ENCODE measurements around the gene TBC1D1.

The TBC1D1 gene

DNA sequence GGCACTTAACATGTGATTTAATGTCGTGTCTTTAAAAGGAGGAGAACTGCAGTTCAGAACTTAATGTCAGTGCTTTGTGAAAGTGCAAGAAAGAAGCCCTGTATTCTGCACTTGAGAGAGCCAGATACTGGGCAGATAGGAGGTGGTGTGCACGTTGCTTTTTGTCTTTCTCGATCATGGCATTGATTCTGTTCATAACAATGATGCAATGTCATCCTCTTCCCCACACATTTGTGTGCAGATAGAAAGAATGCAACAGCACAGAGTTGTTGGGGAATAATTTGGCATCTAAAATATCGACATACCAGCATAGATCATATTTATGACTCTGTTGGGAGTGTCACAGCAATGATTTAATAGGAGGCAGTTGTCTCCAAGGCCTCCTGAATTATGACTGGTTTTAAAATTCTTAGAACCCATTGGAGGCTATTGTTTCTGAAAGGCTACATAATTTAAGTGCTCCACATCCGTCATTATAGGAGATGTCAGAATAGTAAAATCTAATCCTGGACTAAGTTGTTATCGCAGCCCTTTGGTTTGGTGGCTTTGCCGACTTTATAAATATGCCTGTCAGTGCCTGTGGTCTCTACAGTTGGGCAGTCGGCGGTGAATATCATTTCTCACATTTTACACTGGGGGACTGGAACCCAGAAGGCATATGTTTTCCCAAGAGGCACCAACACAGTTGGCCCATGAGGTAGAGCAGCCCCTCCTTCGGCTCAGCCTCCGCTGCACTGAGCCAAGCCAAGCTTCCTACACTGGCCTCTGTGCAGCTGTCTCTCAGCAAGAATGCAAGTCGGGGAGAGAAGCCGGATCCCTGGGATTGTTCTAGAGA is 194.2 kb downstream of the TBC1D1 start:
- DNase-seq = no peak

DNA sequence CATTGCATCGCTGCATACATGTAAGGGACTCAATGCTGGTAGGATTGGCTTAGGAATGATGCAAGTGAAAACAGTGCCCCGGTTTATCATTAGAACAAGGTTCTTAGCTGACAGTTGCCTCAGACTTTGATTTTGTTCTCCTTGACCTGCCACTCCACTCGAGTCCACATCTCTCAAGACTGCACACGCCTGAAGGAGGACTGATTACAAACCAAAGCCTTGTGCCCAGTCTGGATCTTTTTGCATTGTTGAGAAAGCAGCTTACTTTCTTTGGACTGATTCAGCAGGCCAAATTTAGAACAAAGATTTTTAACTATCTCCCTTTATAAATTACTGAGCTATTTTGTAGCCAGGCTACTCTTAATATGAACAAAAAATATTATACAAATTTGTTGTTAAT is 194.9 kb downstream of the TBC1D1 start:
- no peak for DNase-seq

- no peak for DNase-seq
These were observed 195.4 kb downstream of the TBC1D1 start for GRCh38 chr4:38086151-38086848.

DNA sequence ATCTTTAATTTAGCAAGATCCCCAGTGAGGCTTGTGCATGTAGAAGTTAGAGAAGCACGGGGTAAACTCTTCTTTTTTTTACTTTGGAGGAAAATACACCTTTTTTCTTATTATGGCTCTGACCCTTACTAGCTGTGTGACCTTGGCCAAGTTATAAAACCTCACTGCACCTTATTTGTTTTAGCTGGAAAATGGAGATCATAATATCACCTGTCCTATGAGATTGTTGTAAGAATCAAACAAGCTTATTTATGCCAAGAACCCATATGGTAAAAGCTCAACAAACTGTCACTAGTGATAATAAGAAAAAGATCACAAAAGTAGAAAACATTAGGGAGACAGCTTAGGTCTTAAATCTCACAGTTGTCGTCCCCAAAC is 196.0 kb downstream of the TBC1D1 start:
- DNase-seq = no peak

GRCh38 chr4:38088321-38088720 is 197.4 kb downstream of the TBC1D1 start:
- DNase-seq = no peak

- no peak for DNase-seq
These were observed 199.1 kb downstream of the TBC1D1 start for GRCh38 chr4:38089961-38090360.

- no peak for DNase-seq
These were observed 199.8 kb downstream of the TBC1D1 start for GRCh38 chr4:38090455-38091246.

GRCh38 chr4:38091636-38092035 is 200.8 kb downstream of the TBC1D1 start:
- no peak for DNase-seq

DNA sequence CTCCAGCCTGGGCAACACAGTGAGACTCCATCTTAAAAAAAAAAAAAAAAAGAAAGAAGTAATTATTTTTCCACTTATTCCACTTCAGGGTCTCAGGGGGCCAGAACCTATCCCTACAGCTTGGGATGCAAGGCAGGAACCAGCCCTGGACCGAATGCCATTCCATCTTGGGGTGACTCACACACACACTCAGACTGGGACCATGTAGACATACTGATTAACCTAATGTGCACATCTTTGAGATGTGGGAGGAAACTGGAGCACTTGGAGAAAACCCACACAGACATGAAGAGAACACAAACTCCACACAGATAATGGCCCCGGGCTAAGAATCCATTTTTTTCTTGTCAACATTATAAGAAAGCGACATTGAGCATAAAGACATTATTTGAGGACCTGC is 201.8 kb downstream of the TBC1D1 start:
- no peak for DNase-seq

- DNase-seq = no peak
These were observed 203.5 kb downstream of the TBC1D1 start for GRCh38 chr4:38094419-38094818.

DNA sequence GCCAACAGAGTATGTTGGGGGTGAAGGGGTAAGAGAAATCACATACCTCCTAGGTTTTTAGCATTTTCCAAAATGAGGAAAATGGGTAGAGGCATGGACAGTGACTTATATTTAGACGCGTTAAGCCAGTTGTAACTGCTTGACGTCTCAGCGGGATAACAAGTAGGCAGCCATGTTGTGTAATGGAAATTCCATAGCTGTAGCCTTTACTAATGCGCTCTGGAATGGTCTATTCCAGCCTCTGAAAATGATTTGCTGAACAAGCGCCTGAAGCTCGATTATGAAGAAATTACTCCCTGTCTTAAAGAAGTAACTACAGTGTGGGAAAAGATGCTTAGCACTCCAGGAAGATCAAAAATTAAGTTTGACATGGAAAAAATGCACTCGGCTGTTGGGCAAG is 204.8 kb downstream of the TBC1D1 start:
- DNase-seq = no peak

DNA sequence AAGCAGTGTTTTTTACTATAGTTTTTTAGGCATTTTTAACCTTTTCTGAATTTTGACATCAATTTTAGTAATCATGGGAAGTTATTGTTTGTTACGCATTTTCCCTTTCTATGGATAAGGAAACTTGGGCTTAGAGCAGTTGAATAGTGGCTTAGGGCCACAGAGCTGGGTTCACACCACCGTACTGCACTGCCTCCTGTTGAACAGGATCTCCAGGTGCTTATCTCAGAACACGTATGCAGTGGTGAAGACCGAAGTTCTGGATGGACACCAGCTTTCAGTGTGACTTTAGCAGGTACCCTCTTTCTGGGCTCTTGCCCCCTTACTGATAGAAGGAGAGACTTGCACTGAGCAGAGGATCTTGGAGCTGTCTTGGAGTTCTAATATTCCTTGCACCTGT is 206.9 kb downstream of the TBC1D1 start:
- no peak for DNase-seq

GRCh38 chr4:38099020-38099600 is 208.2 kb downstream of the TBC1D1 start:
- DNase-seq = no peak

DNA sequence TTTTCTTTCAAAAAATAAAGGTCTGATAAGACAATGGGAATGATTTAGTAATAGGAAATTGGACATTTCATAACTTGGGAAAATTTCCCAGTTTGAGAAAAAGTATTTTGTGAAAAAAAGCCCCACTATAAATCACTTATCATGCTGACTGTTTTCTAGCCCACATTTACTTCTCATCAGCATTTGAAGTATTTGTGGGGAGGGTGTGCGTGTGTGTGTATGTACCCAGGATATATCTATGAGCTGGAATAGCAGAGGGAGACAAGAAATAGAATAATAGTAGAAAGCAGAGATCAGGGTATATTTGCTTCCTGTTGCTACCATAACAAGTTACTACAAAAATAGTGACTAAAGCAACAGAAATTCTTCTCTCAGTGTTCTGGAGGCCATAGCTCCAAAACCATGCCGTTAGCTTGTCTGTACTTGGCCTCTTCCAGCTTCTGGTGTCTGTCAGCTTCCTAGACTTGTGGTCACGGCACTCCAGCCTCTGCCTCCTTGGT is 209.1 kb downstream of the TBC1D1 start:
- DNase-seq = no peak

DNA sequence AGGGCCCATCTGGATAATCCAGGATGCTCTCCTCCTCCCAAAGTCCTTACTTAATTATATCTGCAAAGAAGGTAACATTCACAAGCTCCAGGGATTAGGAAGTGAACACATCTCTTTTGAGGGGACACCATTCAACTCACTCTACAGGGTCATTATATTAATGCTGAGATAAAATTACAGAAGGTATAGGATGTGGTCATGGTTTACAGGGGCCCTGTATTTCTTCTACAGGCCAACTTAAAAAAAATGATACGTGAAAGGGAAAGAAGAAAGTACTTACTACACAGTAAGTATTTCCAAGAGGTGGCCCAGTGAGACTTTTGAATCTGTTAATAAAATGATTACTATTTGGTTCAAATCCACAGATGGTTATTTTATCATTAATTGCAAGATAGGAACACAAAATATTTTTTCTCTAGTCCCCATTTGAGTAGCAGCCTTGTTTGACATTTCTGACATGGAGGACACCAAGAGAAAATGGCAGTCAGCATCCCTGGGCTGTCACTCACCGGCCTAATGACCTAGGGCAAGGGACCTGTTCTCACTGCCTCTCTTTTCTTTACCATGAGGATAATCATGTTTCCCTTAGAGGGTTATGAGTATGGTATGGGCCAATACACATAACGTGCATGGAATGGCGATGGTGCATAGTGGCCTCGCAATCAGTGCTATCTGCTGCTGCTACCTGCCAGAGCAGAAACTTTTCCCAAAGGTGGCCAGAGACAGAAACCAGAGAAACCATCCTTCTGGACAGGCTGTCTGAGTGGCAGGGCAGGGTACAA is 209.8 kb downstream of the TBC1D1 start:
- no peak for DNase-seq

- no peak for DNase-seq
These were observed 210.7 kb downstream of the TBC1D1 start for GRCh38 chr4:38101563-38101962.

- DNase-seq = no peak
These were observed 212.2 kb downstream of the TBC1D1 start for GRCh38 chr4:38102957-38103588.

DNA sequence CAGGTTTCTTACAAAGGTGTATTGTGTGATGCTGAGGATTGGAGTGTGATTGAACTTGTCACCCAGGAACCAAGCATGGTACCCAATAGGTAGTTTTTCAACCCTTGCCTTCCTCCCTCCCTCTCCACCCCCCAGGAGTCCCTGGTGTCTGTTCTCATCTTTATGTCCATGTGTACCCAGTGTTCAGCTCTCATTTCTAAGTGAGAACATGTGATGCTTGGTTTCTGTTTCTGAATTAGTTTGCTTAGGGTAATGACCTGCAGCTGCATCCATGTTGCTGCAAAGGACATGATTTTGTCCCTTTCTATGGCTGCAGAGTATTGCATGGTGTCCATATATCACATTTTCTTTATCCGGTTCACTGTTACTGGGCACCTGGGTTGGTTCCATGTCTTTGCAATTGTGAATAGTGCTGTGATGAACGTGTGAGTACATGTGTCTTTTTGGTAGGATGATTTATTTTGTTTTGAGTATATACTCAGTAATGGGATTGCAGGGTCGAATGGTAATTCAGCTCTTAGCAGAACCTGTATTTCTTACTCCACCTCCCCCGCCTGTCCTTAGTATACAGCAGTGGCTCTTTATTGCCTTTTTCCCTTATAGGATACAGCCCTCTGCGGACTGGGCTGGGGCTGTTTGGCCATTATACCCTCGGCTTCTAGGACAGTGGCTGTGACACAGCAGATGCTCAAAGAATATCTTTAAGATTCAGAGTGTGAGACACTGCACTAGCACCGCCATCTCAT is 214.8 kb downstream of the TBC1D1 start:
- no peak for DNase-seq

DNA sequence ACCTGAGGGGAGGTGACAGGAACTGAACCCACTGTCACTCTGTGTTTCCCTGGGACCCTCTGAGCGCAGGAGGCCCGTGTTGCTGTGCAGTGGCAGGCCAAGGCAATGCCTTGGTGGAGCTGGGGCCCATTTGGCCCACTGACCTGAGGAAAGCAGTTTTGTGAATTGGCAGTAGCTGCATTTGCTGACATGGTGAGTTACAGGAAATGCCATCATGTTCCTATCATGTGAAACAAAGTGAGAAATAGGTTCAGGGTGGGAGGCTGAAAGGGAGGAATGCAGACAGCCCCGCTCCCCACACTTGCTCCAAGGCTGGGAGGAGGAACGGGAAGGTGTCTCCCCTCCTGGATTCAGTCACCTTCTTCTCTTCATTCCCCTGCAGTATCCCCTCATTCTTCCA is 215.4 kb downstream of the TBC1D1 start:
- DNase-seq = no peak

DNA sequence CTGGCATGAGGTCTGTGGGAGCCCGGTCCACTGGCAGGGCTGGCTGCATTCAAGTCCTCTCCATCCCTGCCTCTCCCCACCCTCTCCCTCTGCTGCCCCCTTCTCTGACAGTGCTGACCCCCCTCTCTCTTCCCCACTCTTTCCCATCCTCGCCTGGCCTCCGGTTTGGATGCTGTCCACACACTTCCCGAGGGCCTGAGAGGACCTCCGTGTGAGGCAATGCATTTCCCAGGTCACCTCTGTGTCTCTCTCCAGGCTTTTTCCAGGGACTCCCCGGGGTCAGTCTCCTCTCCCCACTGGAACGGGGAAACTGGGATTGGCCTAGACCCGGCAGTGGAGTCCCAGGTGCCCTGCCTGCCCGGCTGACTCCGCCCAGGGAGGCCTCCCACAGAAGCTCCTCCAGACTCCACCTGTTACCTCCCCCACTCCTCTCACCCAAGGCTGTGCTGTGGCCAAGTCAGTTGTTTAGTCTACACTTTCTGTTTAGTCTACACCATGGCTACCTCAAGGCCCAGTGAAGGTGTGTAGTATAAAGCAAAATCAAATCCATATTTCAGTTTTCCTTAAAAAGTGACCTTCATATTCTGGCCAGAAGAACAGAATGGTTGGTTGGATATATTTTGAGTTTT is 216.1 kb downstream of the TBC1D1 start:
- DNase-seq = no peak

DNA sequence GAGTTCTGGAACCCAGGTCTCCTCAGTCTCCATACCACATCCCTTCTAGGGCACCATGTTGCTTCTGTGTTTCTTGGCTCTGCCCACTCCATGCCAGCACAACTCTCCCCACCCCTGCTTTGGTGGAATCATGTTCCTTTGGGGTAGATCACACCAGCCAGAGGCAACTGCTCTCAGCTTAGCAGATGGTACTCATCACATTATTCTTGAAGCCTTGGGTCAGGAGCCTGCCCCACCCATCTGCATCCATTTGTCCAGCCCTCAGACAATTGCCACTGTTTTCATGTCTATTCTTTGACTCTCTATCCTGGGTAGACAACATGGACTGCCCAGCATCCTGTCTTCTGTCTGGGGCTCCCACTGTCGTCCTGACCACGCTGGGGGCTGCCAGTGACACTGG is 216.9 kb downstream of the TBC1D1 start:
- no peak for DNase-seq
